ENCODE measurements around the gene THAP11. TPM values are rescaled to one million over a fixed set of nuclear protein-coding genes. Genes with fewer than 3 reads are reported as not detected.

The THAP11 gene
- total and polyA plus RNA-seq, 2 of the 13 experiments (the other 11 are each of a cell fraction or from before 2014, with no cell fraction given), result 44.2 to 53.4 TPM

DNA sequence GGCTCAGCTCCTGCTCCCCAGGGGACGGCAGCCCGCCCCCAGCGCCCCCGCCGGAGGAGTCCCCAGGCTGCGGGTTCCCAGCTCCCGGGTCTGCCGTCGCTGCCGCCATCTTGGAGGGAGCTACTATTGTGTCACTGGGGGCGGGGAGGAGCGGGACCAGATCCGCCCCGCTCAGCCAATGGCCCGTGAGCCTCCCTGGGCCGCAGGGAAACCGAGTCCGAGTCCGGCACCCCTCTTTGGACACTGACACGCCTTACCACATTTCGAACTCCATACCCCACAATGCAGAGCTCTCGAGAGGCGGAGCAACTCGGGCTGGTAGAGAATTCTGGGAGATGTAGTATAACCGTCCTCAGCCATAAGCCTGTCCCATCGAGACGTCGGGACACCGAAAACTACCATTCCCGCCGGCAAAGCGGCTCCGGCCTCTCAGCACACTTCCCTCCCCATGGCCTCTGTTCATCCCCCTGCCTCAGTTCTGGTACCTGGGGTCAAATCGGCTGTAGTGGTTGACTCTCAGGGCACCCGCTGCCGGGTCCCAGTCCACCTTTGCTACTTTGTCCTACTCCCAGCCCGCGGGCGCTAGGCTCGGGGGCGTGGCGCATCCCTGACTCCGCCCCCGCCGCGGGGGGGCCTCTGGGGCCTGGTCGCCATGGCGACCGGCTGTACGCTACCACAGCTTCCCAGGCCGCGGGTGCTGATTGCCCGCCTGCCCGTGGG, 35.5 kb upstream of the THAP11 start, which contains the start of the genes RANBP10 and TSNAXIP1:
Gene RANBP10 (minus strand): TSS at position 133 of the 720 bp plus-strand sequence. CDS start 24 bp downstream, at position 109.
Gene TSNAXIP1 (plus strand): TSS at position 462 of the 720 bp plus-strand sequence. CDS start 261 bp downstream, outside the sequence.
- peak; percentile 98 for FAIRE-seq
- H3K4me1 ChIP-seq (ENCODE audit: insufficient read depth, low read length), result peaks cover 42% of the 10 kb centered on the region
- intact Hi-C loops (cut with micrococcal nuclease; ENCODE audit: unreplicated experiment) (loop anchor here (2.0 to 5.0 kb wide), 2 partner anchors 89 to 134 kb away; partner anchors contain the start of gene GFOD2), in situ Hi-C loops (cut with HindIII; ENCODE audit: extremely low pct_ligation_motif_present, low pct_unique_long_range_greater_than_20kb) (loop anchor here (5.0 kb wide), 1 partner anchor 139 kb away; the partner anchor contains the start of genes C16orf86 and ENKD1)
- CTCF ChIA-PET (ENCODE audit: low intra/inter-chr PET ratio, low total read pairs), result interaction anchor here (1.3 to 1.8 kb wide), 2 partner anchors 10 to 134 kb away, joined by 4 to 11 read pairs; no protein-coding TSS in a partner anchor
- H3K4me2 ChIP-seq (ENCODE audit: low read depth, low read length), result peak within 1 kb of the TSS; percentile 93
- H3K9me3 ChIP-seq (ENCODE audit: low read length), result no peaks in the 10 kb centered on the region
- peaks cover 2 to 17% of the 10 kb centered on the region in 2 experiments; a peak in 4 of 5 replicates for H3K36me3 ChIP-seq (replicated peaks in 1 of 2; ENCODE audit: control insufficient read depth in 1 of 2, insufficient read depth in 2 of 2, low read length in 2 of 2)
- peaks cover 40% of the 10 kb centered on the region for H3K79me2 ChIP-seq (ENCODE audit: insufficient read depth, low read length)
- H3K9ac ChIP-seq (ENCODE audit: insufficient read depth, low read depth, low read length), result peak within 1 kb of the TSS; percentile 96
- under 1% methylated on average over 30 of the region's 54 CpGs for WGBS (ENCODE audit: low lambda C conversion rate)
- H2AFZ ChIP-seq (ENCODE audit: low read length), result peak within 1 kb of the TSS; percentile 24
- peaks cover 2% of the 10 kb centered on the region; the same call in 1 of the 2 replicates for H4K20me1 ChIP-seq (ENCODE audit: insufficient read depth, low read length)
- peak within 1 kb of the TSS; percentile 92 to 98 (median 98) for H3K4me3 ChIP-seq (replicated peaks in 1 of 3; ENCODE audit: insufficient read depth in 1 of 3, low read depth in 2 of 3, low read length in 3 of 3)
- no TSS peak for BruUV-seq (replicated peaks)
- peak within 1 kb of the TSS; percentile 72 for H3K27ac ChIP-seq (ENCODE audit: extremely low read length, insufficient read depth, low read length)
- H3K27me3 ChIP-seq (ENCODE audit: control insufficient read depth in 1 of 2, insufficient read depth in 2 of 2, low read length in 2 of 2), result no peaks in the 10 kb centered on the region; a peak in 1 of 5 replicates
- peak; percentile 95 for ATAC-seq
- DNase-seq (ENCODE audit: low spot score), result peak; percentile 100
- POLR2A ChIA-PET, result interaction anchor here (0.8 to 2.3 kb wide), 26 partner anchors 9 to 983 kb away, joined by 3 to 18 read pairs (median 4); partner anchors contain the start of genes ATP6V0D1, C16orf86, CTCF and ENKD1
- TF ChIP-seq ZNF720 (CRISPR knock-in tag; IDR thresholded peaks at IDR 0.05) (no peak), HIC2 (CRISPR knock-in tag; IDR thresholded peaks at IDR 0.05; ENCODE audit: low read depth) (peak; percentile 75; the same call in 1 of the 2 replicates), ZNF776 (CRISPR knock-in tag; IDR thresholded peaks at IDR 0.05) (peak; percentile 82; the same call in 1 of the 2 replicates), NFE2 (CRISPR knock-in tag; IDR thresholded peaks at IDR 0.05) (no peak), ZBTB26 (CRISPR knock-in tag; IDR thresholded peaks at IDR 0.05; ENCODE audit: borderline replicate concordance) (no peak), SPEN (CRISPR knock-in tag; IDR thresholded peaks at IDR 0.05; ENCODE audit: low read depth) (peak; percentile 72), CCAR2 (optimal IDR thresholded peaks at IDR 0.05; ENCODE audit: low read depth, low read length) (no peak), DNMT3B (CRISPR knock-in tag; conservative IDR thresholded peaks at IDR 0.05) (peak; percentile 33; the same call in 1 of the 2 replicates), THAP7 (CRISPR knock-in tag; IDR thresholded peaks at IDR 0.05) (no peak), TEAD3 (CRISPR knock-in tag; optimal IDR thresholded peaks at IDR 0.05; ENCODE audit: borderline replicate concordance) (peak; percentile 43), GATAD1 (CRISPR knock-in tag; IDR thresholded peaks at IDR 0.05) (peak; percentile 85), ZSCAN30 (CRISPR knock-in tag; IDR thresholded peaks at IDR 0.05) (no peak), PLRG1 (conservative IDR thresholded peaks at IDR 0.05) (no peak), E2F1 (CRISPR knock-in tag; IDR thresholded peaks at IDR 0.05) (peak; percentile 71; the same call in 1 of the 2 replicates), ZSCAN5A (CRISPR knock-in tag; IDR thresholded peaks at IDR 0.05; ENCODE audit: borderline replicate concordance) (no peak)
- TF ChIP-seq, protein P1, sequence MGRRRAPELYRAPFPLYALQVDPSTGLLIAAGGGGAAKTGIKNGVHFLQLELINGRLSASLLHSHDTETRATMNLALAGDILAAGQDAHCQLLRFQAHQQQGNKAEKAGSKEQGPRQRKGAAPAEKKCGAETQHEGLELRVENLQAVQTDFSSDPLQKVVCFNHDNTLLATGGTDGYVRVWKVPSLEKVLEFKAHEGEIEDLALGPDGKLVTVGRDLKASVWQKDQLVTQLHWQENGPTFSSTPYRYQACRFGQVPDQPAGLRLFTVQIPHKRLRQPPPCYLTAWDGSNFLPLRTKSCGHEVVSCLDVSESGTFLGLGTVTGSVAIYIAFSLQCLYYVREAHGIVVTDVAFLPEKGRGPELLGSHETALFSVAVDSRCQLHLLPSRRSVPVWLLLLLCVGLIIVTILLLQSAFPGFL (CRISPR knock-in tag; IDR thresholded peaks at IDR 0.05), result no peak

Data from HepG2 (cell line).